Measurements from ENCODE around the gene RREB1. TPM values are rescaled to one million over a fixed set of nuclear protein-coding genes. Genes with fewer than 3 reads are reported as not detected.
A peak's percentile ranks its signal among the peaks of the same experiment; 100 is the strongest.

RREB1 gene
- total RNA-seq, 1 donor from 2014 or later: 28.3 TPM

DNA sequence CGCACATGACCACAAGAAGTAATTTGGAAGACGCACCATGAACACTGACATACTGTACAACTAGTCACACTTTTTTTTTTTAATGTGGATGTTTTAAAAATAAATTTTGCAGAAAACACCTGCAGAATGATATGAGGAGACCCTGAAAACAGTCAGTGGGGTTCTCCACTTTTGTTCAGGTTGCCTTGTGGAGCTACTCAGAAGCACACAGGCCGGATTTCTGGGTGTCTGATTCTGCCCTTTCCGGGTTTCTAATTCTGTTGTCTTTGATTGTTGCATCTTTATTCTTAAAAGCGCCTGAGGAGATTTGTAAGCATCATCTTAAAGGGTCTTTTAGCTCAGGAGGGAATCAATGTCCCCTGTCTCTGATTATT lies 130.8 kb downstream of the RREB1 start:
- TF ChIP-seq, protein P1, sequence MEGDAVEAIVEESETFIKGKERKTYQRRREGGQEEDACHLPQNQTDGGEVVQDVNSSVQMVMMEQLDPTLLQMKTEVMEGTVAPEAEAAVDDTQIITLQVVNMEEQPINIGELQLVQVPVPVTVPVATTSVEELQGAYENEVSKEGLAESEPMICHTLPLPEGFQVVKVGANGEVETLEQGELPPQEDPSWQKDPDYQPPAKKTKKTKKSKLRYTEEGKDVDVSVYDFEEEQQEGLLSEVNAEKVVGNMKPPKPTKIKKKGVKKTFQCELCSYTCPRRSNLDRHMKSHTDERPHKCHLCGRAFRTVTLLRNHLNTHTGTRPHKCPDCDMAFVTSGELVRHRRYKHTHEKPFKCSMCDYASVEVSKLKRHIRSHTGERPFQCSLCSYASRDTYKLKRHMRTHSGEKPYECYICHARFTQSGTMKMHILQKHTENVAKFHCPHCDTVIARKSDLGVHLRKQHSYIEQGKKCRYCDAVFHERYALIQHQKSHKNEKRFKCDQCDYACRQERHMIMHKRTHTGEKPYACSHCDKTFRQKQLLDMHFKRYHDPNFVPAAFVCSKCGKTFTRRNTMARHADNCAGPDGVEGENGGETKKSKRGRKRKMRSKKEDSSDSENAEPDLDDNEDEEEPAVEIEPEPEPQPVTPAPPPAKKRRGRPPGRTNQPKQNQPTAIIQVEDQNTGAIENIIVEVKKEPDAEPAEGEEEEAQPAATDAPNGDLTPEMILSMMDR (conservative IDR thresholded peaks at IDR 0.05): no peak
- no peaks in the 10 kb centered on the region for H3K9me3 Mint-ChIP-seq
- no peak overlapping the region for H3K4me3 Mint-ChIP-seq
- peaks cover 24% of the 10 kb centered on the region for H3K4me1 Mint-ChIP-seq
- DNase-seq (ENCODE audit: low read depth, low spot score): no peak
- H3K27ac Mint-ChIP-seq (ENCODE audit: unreplicated experiment): no peak overlapping the region
- H3K36me3 Mint-ChIP-seq (ENCODE audit: low read depth): no peaks in the 10 kb centered on the region
- no peaks in the 10 kb centered on the region for H3K27me3 Mint-ChIP-seq (ENCODE audit: low read depth)

DNA sequence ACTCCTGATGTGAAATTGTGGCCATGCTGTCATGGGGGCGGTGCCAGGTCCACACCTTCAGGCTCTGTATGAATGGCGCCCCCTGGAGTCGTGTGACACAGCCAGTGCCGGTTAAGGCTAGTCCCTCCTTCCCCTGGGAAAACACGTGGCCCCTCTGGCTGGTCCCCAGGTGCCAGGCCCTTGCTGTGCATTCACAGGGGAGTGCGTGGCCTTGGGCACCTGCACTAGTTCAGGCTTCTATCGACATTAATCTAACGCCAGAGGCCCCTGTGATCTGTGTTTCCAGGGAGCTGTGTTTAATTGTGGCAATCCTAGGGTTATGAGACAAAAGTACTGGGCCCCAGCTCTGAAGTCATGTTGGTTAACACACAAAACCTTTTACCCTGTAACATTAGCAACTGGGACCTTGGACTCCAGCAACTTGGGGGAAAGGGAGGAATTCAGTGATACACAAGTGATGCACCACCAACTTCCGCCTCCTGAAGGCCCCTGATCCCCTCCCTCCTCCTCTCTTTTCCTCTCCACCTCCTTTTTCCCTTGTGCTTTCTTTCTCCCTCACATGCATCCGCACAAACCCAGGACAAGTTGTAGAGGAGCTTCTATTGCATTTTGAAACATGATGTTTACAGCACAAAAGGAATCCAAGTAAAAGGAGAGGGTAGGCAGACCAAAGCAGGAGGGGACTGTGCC lies 131.3 kb downstream of the RREB1 start:
- Mint-ChIP-seq H3K9me3 (no peaks in the 10 kb centered on the region), H3K4me3 (no peak overlapping the region), H3K27ac (ENCODE audit: unreplicated experiment) (no peak overlapping the region), H3K4me1 (peaks cover 26% of the 10 kb centered on the region), H3K36me3 (ENCODE audit: low read depth) (no peaks in the 10 kb centered on the region), H3K27me3 (ENCODE audit: low read depth) (no peaks in the 10 kb centered on the region)
- TF ChIP-seq, protein P1 (conservative IDR thresholded peaks at IDR 0.05): peak; percentile 71
- peak; percentile 74 for DNase-seq (ENCODE audit: low read depth, low spot score)

DNA sequence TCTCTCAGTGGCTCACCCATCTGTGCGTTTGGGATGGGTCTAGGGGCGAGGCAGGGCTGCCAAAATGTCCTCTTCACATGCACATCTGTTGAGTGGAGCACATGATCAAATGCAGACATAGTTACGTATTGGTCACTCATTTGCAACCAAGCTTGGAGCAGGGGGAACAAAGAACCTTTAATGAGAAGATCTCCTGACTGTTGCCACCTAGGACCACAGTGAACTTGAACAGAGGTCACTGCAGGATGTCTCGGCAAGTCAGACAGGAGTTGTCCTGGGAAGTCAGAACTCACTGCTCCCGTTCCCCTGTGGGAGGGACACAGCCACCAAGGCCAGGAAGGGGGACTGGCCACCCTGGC lies 131.8 kb downstream of the RREB1 start:
- H3K4me1 Mint-ChIP-seq: peaks cover 26% of the 10 kb centered on the region
- no peaks in the 10 kb centered on the region for H3K36me3 Mint-ChIP-seq (ENCODE audit: low read depth)
- DNase-seq (ENCODE audit: low read depth, low spot score): no peak
- H3K4me3 Mint-ChIP-seq: no peak overlapping the region
- H3K27ac Mint-ChIP-seq (ENCODE audit: unreplicated experiment): no peak overlapping the region
- no peaks in the 10 kb centered on the region for H3K9me3 Mint-ChIP-seq
- no peaks in the 10 kb centered on the region for H3K27me3 Mint-ChIP-seq (ENCODE audit: low read depth)
- TF ChIP-seq, protein P1 (conservative IDR thresholded peaks at IDR 0.05): no peak

DNA sequence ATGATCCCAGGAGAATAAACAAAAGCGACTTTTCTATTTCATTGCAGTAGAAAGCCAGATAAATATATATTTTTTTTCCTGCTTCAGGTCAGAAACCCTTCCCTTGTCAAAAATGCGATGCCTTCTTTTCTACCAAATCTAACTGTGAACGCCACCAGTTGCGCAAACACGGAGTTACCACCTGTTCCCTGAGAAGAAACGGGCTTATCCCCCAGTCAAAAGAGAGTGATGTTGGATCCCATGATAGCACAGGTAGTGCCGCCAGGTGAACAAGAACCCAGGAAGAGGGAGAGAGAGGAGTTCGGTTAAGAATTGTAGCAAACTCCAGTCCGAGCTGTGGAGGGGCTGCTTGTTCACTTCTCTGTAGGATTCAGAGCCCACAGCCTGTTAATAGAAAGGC lies 132.6 kb downstream of the RREB1 start:
- Mint-ChIP-seq H3K4me1 (peaks cover 26% of the 10 kb centered on the region), H3K36me3 (ENCODE audit: low read depth) (no peaks in the 10 kb centered on the region), H3K4me3 (no peak overlapping the region), H3K9me3 (no peaks in the 10 kb centered on the region), H3K27me3 (ENCODE audit: low read depth) (no peaks in the 10 kb centered on the region), H3K27ac (ENCODE audit: unreplicated experiment) (no peak overlapping the region)
- TF ChIP-seq, protein P1 (conservative IDR thresholded peaks at IDR 0.05): no peak
- no peak for DNase-seq (ENCODE audit: low read depth, low spot score)

DNA sequence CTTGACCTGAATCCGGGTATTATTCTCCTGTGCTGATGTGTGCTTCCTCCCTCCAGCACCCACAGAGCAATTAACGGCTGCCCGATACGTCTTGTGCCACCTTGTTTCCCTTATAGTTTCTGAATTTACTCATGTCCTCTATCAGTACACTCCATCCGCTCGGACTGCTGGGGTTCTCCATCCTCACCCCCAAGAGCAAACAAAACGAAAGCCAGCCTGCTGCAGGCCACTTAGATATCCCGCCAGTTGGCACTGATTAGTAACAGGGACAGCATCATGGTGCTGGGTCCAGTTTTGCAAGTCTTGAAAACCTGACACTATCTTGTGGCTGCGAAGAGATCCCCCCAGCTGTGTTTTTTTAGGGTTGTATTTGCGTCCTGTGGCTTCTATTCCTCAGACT lies 133.4 kb downstream of the RREB1 start:
- Mint-ChIP-seq H3K27ac (ENCODE audit: unreplicated experiment) (no peak overlapping the region), H3K27me3 (ENCODE audit: low read depth) (no peaks in the 10 kb centered on the region), H3K36me3 (ENCODE audit: low read depth) (no peaks in the 10 kb centered on the region), H3K4me1 (peaks cover 26% of the 10 kb centered on the region), H3K4me3 (no peak overlapping the region), H3K9me3 (no peaks in the 10 kb centered on the region)
- TF ChIP-seq, protein P1 (conservative IDR thresholded peaks at IDR 0.05): no peak
- no peak for DNase-seq (ENCODE audit: low read depth, low spot score)

All from neural crest cell (in vitro differentiated cells).